Spinal cord (tissue), 10 donors: ENCODE results near the gene SOX18. TPM values are rescaled to one million over a fixed set of nuclear protein-coding genes. Genes with fewer than 3 reads are reported as not detected.

ENCODE experiments used
- DNase-seq, 6 donors: peaks; one replicate each; pipeline versions ENCODE4 v3.0.0 to v3.0.0-alpha.2; 2013 to 2015; ENCODE audit warnings: low spot score in 6 of 6, low read depth in 4 of 6
- H3K27ac ChIP-seq: one replicate; pipeline ENCODE4 v1.5.1; 2013; ENCODE audit warnings: low read depth, low read length, control low read depth
- H3K27me3 ChIP-seq: one replicate; pipeline ENCODE4 v1.6.1; 2013; ENCODE audit warnings: low read length; ENCODE audit not compliant: control insufficient read depth, insufficient read depth
- H3K36me3 ChIP-seq: one replicate; pipeline ENCODE4 v1.6.1; 2013; ENCODE audit warnings: low read length; ENCODE audit not compliant: control insufficient read depth, insufficient read depth
- H3K4me1 ChIP-seq: one replicate; pipeline ENCODE4 v1.6.1; 2013; ENCODE audit warnings: low read length; ENCODE audit not compliant: control insufficient read depth, insufficient read depth
- H3K4me3 ChIP-seq: one replicate; pipeline ENCODE4 v1.5.1; 2013; ENCODE audit warnings: low read depth, low read length, control low read depth
- H3K9me3 ChIP-seq: one replicate; pipeline ENCODE4 v1.6.1; 2013; ENCODE audit warnings: low read length; ENCODE audit not compliant: control insufficient read depth, insufficient read depth
- WGBS: methylation state at CpG from one replicate; pipeline ENCODE4 v1.1.5; 2013; ENCODE audit warnings: missing lambda C conversion rate; ENCODE audit not compliant: insufficient coverage; 5-methylcytosine and 5-hydroxymethylcytosine counted together
- polyA plus RNA-seq, 2 donors: library from polyadenylated mRNA; unstranded; fragments of 120-200 nt; gene quantifications; one replicate each; pipeline ENCODE4 v1.2.1, GENCODE V29; 2013; ENCODE audit not compliant: insufficient read length in 2 of 2
- total RNA-seq, 2 donors: library from RNA; depleted of rRNA in 1 of 2; stranded (reverse); fragments of 120-200 nt in 1 of 2; fragments of >200 nt in 1 of 2; gene quantifications; one replicate each; pipeline versions ENCODE4 v1.2.3 to v1.2.4, GENCODE V29; 2013 to 2014
- donor health status: healthy.

SOX18 gene
- total and polyA plus RNA-seq, 4 donors: 2.4 to 12.3 (median 5.8) TPM

- Histone ChIP-seq H3K4me1 (no peaks in the 10 kb centered on the region), H3K9me3 (no peaks in the 10 kb centered on the region), H3K4me3 (no peak overlapping the region), H3K36me3 (peaks cover 81% of the 10 kb centered on the region), H3K27me3 (no peaks in the 10 kb centered on the region), H3K27ac (no peak overlapping the region)
- DNase-seq: no peak
- 90% methylated on average over 7 of the region's 8 CpGs for WGBS
Measured at GRCh38 chr20:64010711-64011237, 38.7 kb downstream of the SOX18 start.

DNA sequence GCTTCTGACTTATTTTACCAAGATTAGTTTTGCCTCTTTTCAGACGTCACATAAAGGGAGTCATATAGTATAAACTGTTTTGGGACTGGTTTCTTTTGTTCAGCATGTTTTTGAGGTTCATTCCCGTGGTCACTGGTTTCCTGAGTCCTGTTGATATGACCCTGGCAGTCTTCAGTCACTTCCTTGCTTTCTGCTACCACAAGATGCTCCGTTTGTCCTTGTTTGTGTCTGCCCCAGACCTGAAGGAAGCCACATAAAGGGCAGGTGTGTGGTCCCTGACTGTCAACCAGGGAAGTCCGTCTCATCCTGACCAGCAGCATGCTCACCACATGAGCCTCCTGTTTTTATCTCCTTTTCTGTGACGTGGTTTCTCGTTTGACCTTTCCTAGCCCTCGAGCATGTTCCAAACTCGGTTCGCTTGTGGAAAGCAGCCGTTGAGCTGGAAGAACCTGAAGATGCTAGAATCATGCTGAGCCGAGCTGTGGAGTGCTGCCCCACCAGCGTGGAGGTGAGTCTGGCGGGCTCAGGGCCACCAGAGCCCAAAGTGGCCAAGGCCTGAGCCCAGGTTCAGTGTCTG, 39.5 kb downstream of the SOX18 start:
- WGBS: 95% methylated on average over 11 of the region's 13 CpGs
- Histone ChIP-seq H3K36me3 (peaks cover 79% of the 10 kb centered on the region), H3K27me3 (no peaks in the 10 kb centered on the region), H3K9me3 (no peaks in the 10 kb centered on the region), H3K27ac (no peak overlapping the region), H3K4me3 (no peak overlapping the region), H3K4me1 (no peaks in the 10 kb centered on the region)
- DNase-seq: no peak

- Histone ChIP-seq H3K27ac (no peak overlapping the region), H3K9me3 (no peaks in the 10 kb centered on the region), H3K27me3 (no peaks in the 10 kb centered on the region), H3K36me3 (peaks cover 80% of the 10 kb centered on the region), H3K4me1 (no peaks in the 10 kb centered on the region), H3K4me3 (no peak overlapping the region)
- 90% methylated on average over 2 of the region's 3 CpGs for WGBS
- DNase-seq: no peak
Measured at GRCh38 chr20:64006902-64007301, 42.5 kb downstream of the SOX18 start.

- no peaks in the 10 kb centered on the region for H3K9me3 ChIP-seq
- 85% methylated on average over 10 of the region's 10 CpGs for WGBS
- H3K27me3 ChIP-seq: no peaks in the 10 kb centered on the region
- DNase-seq: no peak
- H3K27ac ChIP-seq: no peak overlapping the region
- peaks cover 83% of the 10 kb centered on the region for H3K36me3 ChIP-seq
- H3K4me1 ChIP-seq: no peaks in the 10 kb centered on the region
- H3K4me3 ChIP-seq: no peak overlapping the region
Measured at GRCh38 chr20:64006490-64006889, 42.9 kb downstream of the SOX18 start.

- no peaks in the 10 kb centered on the region for H3K9me3 ChIP-seq
- no peak for DNase-seq
- H3K36me3 ChIP-seq: peaks cover 83% of the 10 kb centered on the region
- 97% methylated on average over 4 of the region's 6 CpGs for WGBS
- no peak overlapping the region for H3K4me3 ChIP-seq
- H3K4me1 ChIP-seq: no peaks in the 10 kb centered on the region
- no peaks in the 10 kb centered on the region for H3K27me3 ChIP-seq
- no peak overlapping the region for H3K27ac ChIP-seq
Measured at GRCh38 chr20:64005394-64005793, 44.0 kb downstream of the SOX18 start.

DNA sequence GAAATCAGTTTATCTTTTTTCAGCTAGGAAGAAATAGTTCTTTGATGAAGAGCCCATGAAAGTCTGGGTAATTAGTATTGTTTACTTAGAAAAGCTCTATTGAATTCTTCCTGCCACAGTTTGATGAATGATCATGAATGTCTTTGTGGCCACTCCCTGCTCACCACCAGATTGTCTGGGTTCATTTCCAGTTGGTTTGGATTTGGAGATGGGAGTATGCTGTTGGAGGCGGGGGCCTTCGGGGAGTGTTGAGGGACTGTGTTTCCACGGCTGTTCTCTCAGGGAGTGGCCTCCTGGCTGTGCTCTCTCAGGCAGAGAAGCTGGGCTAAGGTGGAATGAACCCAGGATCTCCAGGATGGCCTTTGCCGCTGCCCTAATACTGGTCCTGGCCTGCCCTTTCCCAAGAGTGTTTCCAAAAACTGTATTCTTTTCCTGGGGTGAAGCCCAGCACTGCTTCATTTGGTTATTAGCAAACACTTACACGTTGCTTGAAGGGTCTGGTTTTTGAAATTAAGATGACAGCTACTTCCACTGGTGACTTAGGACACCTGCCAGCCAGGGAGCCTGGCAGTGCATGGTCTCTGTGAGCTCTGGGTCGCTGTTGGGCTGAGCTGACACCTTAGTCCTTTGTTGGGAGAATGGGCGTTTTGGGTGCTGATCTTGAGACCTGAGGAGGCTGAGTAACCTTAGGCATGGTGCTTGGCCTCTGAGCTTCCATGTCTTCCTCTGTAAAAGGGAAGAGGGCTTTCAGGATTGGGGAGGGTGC, 45.3 kb downstream of the SOX18 start:
- WGBS: 78% methylated on average over 7 of the region's 7 CpGs
- no peaks in the 10 kb centered on the region for H3K9me3 ChIP-seq
- DNase-seq: no peak
- H3K36me3 ChIP-seq: peaks cover 83% of the 10 kb centered on the region
- H3K27me3 ChIP-seq: no peaks in the 10 kb centered on the region
- H3K27ac ChIP-seq: no peak overlapping the region
- H3K4me1 ChIP-seq: no peaks in the 10 kb centered on the region
- H3K4me3 ChIP-seq: no peak overlapping the region

- no peaks in the 10 kb centered on the region for H3K4me1 ChIP-seq
- DNase-seq: peak in 2 of 6 donors; percentile 5 to 39
- no peaks in the 10 kb centered on the region for H3K9me3 ChIP-seq
- no peaks in the 10 kb centered on the region for H3K27me3 ChIP-seq
- no peak overlapping the region for H3K4me3 ChIP-seq
- H3K27ac ChIP-seq: no peak overlapping the region
- 73% methylated on average over 10 of the region's 11 CpGs for WGBS
- peaks cover 88% of the 10 kb centered on the region for H3K36me3 ChIP-seq
Measured at GRCh38 chr20:64001607-64002011, 47.8 kb downstream of the SOX18 start.

DNA sequence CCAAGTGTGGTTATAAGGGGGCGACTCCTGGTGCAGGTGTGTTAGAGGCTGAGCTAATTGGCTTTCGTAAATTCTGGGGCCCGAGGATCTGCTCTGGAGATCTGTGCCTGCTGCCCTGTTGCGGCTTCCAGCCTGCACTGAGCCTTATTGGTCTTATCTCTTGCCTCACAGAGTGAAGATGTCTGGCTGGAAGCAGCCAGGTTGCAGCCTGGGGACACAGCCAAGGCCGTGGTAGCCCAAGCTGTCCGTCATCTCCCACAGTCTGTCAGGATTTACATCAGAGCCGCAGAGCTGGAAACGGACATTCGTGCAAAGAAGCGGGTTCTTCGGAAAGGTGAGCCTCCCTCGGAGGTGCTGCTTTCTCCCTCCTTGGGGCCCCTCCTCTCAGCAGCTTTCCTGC, 48.5 kb downstream of the SOX18 start:
- Histone ChIP-seq H3K9me3 (no peaks in the 10 kb centered on the region), H3K27me3 (no peaks in the 10 kb centered on the region), H3K36me3 (peaks cover 89% of the 10 kb centered on the region), H3K4me3 (no peak overlapping the region), H3K27ac (no peak overlapping the region), H3K4me1 (no peaks in the 10 kb centered on the region)
- no peak for DNase-seq
- over 99% methylated on average over 11 of the region's 12 CpGs for WGBS
